WTC11 (cell line): ENCODE measurements around the gene KNG1. TPM values are rescaled to one million over a fixed set of nuclear protein-coding genes. Genes with fewer than 3 reads are reported as not detected.
A peak's percentile ranks its signal among the peaks of the same experiment; 100 is the strongest.

Source experiments
- ATAC-seq: fragments of 200-7000 bp; cut with Tn5 transposase; 2 replicates; pipeline ENCODE4 v1.10.0; 2021; ENCODE audit warnings: mild to moderate bottlenecking, moderate library complexity
- CTCF ChIA-PET: fragments of 300-600 bp; sonication (Branson Sonifier 250); formaldehyde crosslinking; loops from one replicate; lab custom pipeline; 2021; ENCODE audit warnings: antibody characterized with exemption; lab: Charles Lee
- POLR2A ChIA-PET: fragments of 350-600 bp; sonication (Branson Sonifier 250); formaldehyde crosslinking; loops from one replicate; lab custom pipeline; 2021; ENCODE audit warnings: antibody characterized with exemption; lab: Charles Lee
- DNase-seq: peaks from one replicate; pipeline ENCODE4 v3.0.0; 2021; ENCODE audit warnings: low spot score
- H3K27ac Mint-ChIP-seq: 2 replicates; pipeline ENCODE4 v1.8.0; 2021; ENCODE audit warnings: mixed read lengths
- H3K27me3 Mint-ChIP-seq: 2 replicates; pipeline ENCODE4 v1.8.0; 2021; ENCODE audit warnings: low read depth, mild to moderate bottlenecking, moderate library complexity, mixed read lengths
- H3K36me3 Mint-ChIP-seq: 2 replicates; pipeline ENCODE4 v1.8.0; 2021; ENCODE audit warnings: mixed read lengths
- H3K4me1 Mint-ChIP-seq: 2 replicates; pipeline ENCODE4 v1.8.0; 2022; ENCODE audit warnings: mixed read lengths
- H3K4me3 Mint-ChIP-seq: 2 replicates; pipeline ENCODE4 v1.8.0; 2021; ENCODE audit warnings: mild to moderate bottlenecking, moderate library complexity, mixed read lengths
- H3K9me3 Mint-ChIP-seq: 2 replicates; pipeline ENCODE4 v1.8.0; 2021; ENCODE audit warnings: mixed read lengths
- ATF1 ChIP-seq: sonication (generic); formaldehyde crosslinking; IDR thresholded peaks from 2 replicates; pipeline ENCODE4 v1.8.1; 2023; ENCODE audit warnings: mild to moderate bottlenecking, moderate library complexity, missing genetic modification reagents
- CREM ChIP-seq: sonication (generic); formaldehyde crosslinking; IDR thresholded peaks from 2 replicates; pipeline ENCODE4 v1.8.1; 2022; ENCODE audit warnings: mild to moderate bottlenecking, missing genetic modification reagents, moderate library complexity
- ESRRA ChIP-seq: sonication (generic); formaldehyde crosslinking; IDR thresholded peaks from 2 replicates; pipeline ENCODE4 v1.8.1; 2022; ENCODE audit warnings: mild to moderate bottlenecking, missing genetic modification reagents, borderline replicate concordance
- FOXJ3 ChIP-seq: sonication (generic); formaldehyde crosslinking; IDR thresholded peaks from 2 replicates; pipeline ENCODE4 v1.9.0; 2021; ENCODE audit warnings: missing genetic modification reagents, mild to moderate bottlenecking, borderline replicate concordance
- GABPB1 ChIP-seq: sonication (generic); formaldehyde crosslinking; IDR thresholded peaks from 2 replicates; pipeline ENCODE4 v1.8.1; 2023; ENCODE audit warnings: mild to moderate bottlenecking, missing genetic modification reagents
- JUN ChIP-seq: sonication (generic); formaldehyde crosslinking; IDR thresholded peaks from 2 replicates; pipeline ENCODE4 v1.8.0; 2023; ENCODE audit warnings: mild to moderate bottlenecking, missing genetic modification reagents
- MXD4 ChIP-seq: fragments of 250-450 bp; sonication (Bioruptor Pico); IDR thresholded peaks from 2 replicates; pipeline ENCODE4 v1.8.0; 2021; ENCODE audit warnings: mild to moderate bottlenecking, moderate library complexity, borderline replicate concordance
- MYBL2 ChIP-seq: sonication (generic); formaldehyde crosslinking; IDR thresholded peaks from 2 replicates; pipeline ENCODE4 v1.8.1; 2023; ENCODE audit warnings: mild to moderate bottlenecking, moderate library complexity, missing genetic modification reagents
- SMAD3 ChIP-seq: sonication (generic); formaldehyde crosslinking; IDR thresholded peaks from 2 replicates; pipeline ENCODE4 v1.8.0; 2022; ENCODE audit warnings: missing genetic modification reagents, mild to moderate bottlenecking, borderline replicate concordance
- SP1 ChIP-seq: sonication (generic); formaldehyde crosslinking; conservative IDR thresholded peaks from 2 replicates; pipeline ENCODE4 v1.8.1; 2022; ENCODE audit warnings: missing genetic modification reagents
- ZNF232 ChIP-seq: sonication (generic); formaldehyde crosslinking; IDR thresholded peaks from 2 replicates; pipeline ENCODE4 v1.8.0; 2022; ENCODE audit warnings: mild to moderate bottlenecking, missing genetic modification reagents
- ZNF317 ChIP-seq: sonication (generic); formaldehyde crosslinking; IDR thresholded peaks from 2 replicates; pipeline ENCODE4 v1.8.1; 2023; ENCODE audit warnings: low read depth, mild to moderate bottlenecking, moderate library complexity, missing genetic modification reagents, borderline replicate concordance
- total RNA-seq: library from RNA; stranded (reverse); gene quantifications from 3 replicates; pipeline ENCODE4 v1.2.3, GENCODE V29; 2021
- TF ChIP-seq, protein P1 (sequence below): fragments of 250-450 bp; sonication (Bioruptor Pico); IDR thresholded peaks from 2 replicates; pipeline ENCODE4 v1.9.0; 2021; ENCODE audit warnings: mild to moderate bottlenecking, borderline replicate concordance
- TF ChIP-seq, protein P2 (sequence below): sonication (generic); formaldehyde crosslinking; IDR thresholded peaks from 2 replicates; pipeline ENCODE4 v1.8.1; 2023; ENCODE audit warnings: mild to moderate bottlenecking, missing genetic modification reagents
- TF ChIP-seq, protein P3 (sequence below): fragments of 250-450 bp; sonication (Bioruptor Pico); IDR thresholded peaks from 2 replicates; pipeline ENCODE4 v1.9.0; 2021; ENCODE audit warnings: mild to moderate bottlenecking

The KNG1 gene
- total RNA-seq, 1 experiment from 2014 or later, result 0.13 TPM

DNA sequence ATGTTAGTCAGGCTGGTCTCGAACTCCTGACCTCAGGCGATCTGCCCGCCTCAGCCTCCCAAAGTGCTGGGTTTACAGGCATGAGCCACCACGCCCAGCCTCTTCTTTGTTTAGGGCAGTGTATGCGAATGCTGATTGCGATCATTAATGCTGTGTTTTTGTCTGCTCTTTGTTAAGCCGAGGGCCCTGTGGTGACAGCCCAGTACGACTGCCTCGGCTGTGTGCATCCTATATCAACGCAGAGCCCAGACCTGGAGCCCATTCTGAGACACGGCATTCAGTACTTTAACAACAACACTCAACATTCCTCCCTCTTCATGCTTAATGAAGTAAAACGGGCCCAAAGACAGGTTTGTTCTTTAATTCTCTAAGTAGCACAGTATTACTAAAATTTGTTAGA, 7.8 kb downstream of the KNG1 start:
- Mint-ChIP-seq H3K27ac (peak overlapping the region; percentile 34; the same call in 1 of the 2 replicates), H3K4me3 (no peak overlapping the region), H3K27me3 (no peaks in the 10 kb centered on the region)
- peak; percentile 82 for ATAC-seq
- no peak for TF ChIP-seq ZNF317
- TF ChIP-seq ESRRA (CRISPR knock-in tag), result no peak
- TF ChIP-seq ATF1 (CRISPR knock-in tag), result no peak
- TF ChIP-seq MYBL2 (CRISPR knock-in tag), result no peak
- TF ChIP-seq CREM (CRISPR knock-in tag), result no peak
- TF ChIP-seq FOXJ3 (CRISPR knock-in tag), result no peak
- TF ChIP-seq, all 79 proteins: peak for 0
- Mint-ChIP-seq H3K36me3 (no peaks in the 10 kb centered on the region), H3K9me3 (peaks cover 4% of the 10 kb centered on the region; the same call in 1 of the 2 replicates), H3K4me1 (peaks cover 11% of the 10 kb centered on the region)
- ChIA-PET POLR2A (no interaction called here), CTCF (interaction anchor here (0.7 to 1.5 kb wide), 3 partner anchors 12 to 110 kb away, joined by 3 to 5 read pairs (median 3); no protein-coding TSS in a partner anchor)
- DNase-seq, result no peak

DNA sequence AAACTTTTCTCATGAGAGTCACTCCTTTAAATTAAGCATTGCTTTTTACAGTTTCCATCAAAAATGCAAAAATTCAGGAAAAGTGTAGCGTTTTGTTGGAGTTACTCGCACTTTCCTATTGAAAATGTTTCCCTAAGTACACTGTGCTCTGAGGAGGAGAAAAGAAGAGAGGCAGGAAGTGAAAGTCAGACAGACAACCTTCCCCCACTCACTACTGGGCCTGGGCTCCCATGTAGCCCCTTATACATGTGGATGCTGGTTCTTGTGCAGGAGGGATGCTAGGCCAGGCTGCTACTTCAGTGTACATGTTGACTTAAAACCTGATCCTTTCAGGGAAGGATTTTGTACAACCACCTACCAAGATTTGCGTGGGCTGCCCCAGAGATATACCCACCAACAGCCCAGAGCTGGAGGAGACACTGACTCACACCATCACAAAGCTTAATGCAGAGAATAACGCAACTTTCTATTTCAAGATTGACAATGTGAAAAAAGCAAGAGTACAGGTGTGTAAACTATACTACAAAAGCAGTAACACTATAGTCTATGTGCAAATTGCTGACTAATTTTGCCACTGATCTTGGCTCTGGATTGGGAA, 15.1 kb downstream of the KNG1 start:
- no peak overlapping the region for H3K27ac Mint-ChIP-seq
- POLR2A ChIA-PET, result no interaction called here
- no peaks in the 10 kb centered on the region for H3K36me3 Mint-ChIP-seq
- H3K4me1 Mint-ChIP-seq, result peaks cover 3% of the 10 kb centered on the region; the same call in 1 of the 2 replicates
- no peak overlapping the region for H3K4me3 Mint-ChIP-seq
- ATAC-seq, result peak; percentile 43; the same call in 1 of the 2 replicates
- H3K27me3 Mint-ChIP-seq, result no peaks in the 10 kb centered on the region
- no peaks in the 10 kb centered on the region for H3K9me3 Mint-ChIP-seq
- no peak for DNase-seq
- TF ChIP-seq ZNF232 (CRISPR knock-in tag) (no peak), SP1 (no peak), MXD4 (CRISPR knock-in tag) (no peak), MYBL2 (CRISPR knock-in tag) (no peak), JUN (CRISPR knock-in tag) (no peak), SMAD3 (CRISPR knock-in tag) (no peak)
- TF ChIP-seq, protein P1, sequence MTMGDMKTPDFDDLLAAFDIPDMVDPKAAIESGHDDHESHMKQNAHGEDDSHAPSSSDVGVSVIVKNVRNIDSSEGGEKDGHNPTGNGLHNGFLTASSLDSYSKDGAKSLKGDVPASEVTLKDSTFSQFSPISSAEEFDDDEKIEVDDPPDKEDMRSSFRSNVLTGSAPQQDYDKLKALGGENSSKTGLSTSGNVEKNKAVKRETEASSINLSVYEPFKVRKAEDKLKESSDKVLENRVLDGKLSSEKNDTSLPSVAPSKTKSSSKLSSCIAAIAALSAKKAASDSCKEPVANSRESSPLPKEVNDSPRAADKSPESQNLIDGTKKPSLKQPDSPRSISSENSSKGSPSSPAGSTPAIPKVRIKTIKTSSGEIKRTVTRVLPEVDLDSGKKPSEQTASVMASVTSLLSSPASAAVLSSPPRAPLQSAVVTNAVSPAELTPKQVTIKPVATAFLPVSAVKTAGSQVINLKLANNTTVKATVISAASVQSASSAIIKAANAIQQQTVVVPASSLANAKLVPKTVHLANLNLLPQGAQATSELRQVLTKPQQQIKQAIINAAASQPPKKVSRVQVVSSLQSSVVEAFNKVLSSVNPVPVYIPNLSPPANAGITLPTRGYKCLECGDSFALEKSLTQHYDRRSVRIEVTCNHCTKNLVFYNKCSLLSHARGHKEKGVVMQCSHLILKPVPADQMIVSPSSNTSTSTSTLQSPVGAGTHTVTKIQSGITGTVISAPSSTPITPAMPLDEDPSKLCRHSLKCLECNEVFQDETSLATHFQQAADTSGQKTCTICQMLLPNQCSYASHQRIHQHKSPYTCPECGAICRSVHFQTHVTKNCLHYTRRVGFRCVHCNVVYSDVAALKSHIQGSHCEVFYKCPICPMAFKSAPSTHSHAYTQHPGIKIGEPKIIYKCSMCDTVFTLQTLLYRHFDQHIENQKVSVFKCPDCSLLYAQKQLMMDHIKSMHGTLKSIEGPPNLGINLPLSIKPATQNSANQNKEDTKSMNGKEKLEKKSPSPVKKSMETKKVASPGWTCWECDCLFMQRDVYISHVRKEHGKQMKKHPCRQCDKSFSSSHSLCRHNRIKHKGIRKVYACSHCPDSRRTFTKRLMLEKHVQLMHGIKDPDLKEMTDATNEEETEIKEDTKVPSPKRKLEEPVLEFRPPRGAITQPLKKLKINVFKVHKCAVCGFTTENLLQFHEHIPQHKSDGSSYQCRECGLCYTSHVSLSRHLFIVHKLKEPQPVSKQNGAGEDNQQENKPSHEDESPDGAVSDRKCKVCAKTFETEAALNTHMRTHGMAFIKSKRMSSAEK (CRISPR knock-in tag), result no peak
- TF ChIP-seq, protein P2, sequence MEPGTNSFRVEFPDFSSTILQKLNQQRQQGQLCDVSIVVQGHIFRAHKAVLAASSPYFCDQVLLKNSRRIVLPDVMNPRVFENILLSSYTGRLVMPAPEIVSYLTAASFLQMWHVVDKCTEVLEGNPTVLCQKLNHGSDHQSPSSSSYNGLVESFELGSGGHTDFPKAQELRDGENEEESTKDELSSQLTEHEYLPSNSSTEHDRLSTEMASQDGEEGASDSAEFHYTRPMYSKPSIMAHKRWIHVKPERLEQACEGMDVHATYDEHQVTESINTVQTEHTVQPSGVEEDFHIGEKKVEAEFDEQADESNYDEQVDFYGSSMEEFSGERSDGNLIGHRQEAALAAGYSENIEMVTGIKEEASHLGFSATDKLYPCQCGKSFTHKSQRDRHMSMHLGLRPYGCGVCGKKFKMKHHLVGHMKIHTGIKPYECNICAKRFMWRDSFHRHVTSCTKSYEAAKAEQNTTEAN, result no peak
- CTCF ChIA-PET, result no interaction called here

DNA sequence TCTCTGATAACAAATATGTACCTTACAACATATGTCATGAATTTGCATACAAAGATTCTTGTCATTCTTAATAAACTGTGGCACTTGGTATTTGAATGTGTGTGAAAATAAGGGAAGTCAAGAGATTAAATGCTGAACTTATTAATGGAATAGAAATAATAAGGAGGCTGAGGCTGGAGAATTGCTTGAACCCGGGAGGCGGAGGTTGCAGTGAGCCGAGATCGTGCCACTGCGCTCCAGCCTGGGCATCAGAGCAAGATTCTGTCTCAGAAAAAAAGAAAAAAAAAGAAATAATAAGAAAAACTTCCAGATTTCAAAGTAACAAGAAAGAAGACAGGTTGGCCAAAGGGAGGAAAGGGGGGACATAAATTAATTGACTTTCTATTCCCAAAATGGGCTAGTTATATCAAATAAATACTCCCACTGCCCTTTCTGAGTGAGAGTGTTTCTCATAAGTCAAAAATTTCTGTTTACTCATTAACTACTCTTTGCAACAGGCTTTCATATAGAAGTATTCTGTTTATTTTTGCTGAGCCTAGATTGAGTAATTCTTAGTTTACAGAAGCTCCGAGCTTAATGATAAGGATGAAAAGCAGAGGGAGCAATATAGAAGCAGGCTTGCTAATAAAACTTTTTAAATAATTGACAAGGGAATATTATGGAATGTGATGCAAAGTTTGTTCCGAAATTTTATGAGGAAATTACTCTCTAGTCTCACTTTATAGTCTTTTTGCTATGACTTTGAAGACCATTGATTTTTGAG, 25.6 kb downstream of the KNG1 start:
- H3K27me3 Mint-ChIP-seq, result no peaks in the 10 kb centered on the region
- no peak overlapping the region for H3K27ac Mint-ChIP-seq
- TF ChIP-seq, protein P3, sequence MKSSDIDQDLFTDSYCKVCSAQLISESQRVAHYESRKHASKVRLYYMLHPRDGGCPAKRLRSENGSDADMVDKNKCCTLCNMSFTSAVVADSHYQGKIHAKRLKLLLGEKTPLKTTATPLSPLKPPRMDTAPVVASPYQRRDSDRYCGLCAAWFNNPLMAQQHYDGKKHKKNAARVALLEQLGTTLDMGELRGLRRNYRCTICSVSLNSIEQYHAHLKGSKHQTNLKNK (CRISPR knock-in tag), result no peak
- TF ChIP-seq GABPB1, result 0 out of 2 replicates have a peak, but pooled peaks have one; percentile 13
- DNase-seq, result no peak
- CTCF ChIA-PET, result no interaction called here
- no peaks in the 10 kb centered on the region for H3K36me3 Mint-ChIP-seq
- no peak for ATAC-seq
- H3K4me1 Mint-ChIP-seq, result peaks cover 31% of the 10 kb centered on the region
- peaks cover 5% of the 10 kb centered on the region; the same call in 1 of the 2 replicates for H3K9me3 Mint-ChIP-seq
- H3K4me3 Mint-ChIP-seq, result no peak overlapping the region
- POLR2A ChIA-PET, result no interaction called here
